Measurements from ENCODE around the gene PLCD1. TPM values are rescaled to one million over a fixed set of nuclear protein-coding genes. Genes with fewer than 3 reads are reported as not detected.

The PLCD1 gene
- total and polyA plus RNA-seq, 2 of the 8 experiments (the other 6 are each of a cell fraction or from before 2014, with no cell fraction given) = 15.3 to 19.2 TPM

DNA sequence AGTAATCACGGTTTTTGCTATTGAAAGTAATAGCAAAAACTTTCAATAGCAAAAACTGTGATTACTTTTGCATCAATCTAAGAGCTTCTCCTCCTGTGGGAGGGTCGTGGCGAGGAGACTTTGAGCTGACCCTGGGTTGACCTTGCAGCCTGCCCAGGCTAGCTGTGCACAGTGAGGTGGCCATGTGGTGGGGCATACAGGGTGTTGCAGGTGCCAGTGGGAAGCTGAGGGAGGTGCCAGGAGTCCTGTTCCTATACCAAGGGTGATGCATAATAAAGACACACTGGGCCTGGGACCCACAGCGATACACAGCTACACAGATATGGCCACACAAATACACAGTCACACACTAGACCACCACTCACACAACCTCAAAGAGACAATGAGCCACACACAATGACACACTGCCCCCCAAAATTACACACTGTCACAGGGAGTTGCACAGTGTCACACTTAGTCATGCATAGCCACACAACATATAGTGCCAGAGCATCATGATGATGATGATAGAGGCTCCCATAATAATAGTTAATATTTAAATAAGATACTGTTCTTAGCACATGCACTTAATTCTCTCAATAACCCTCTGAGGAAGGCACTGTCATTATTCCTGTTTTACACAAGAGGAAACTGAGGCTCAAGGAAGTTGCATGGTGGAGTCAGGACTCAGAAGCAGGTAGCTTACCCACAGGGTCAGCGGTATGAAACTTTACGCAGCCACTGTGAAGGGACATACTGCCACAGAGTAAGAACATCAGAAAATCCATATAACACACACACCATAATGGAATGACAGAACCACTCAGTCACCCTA lies 6.3 kb downstream of the PLCD1 start:
- no peak overlapping the region for H2BK15ac ChIP-seq (ENCODE audit: low read length)
- DNase-seq (ENCODE audit: low read depth in 1 of 2, low spot score in 2 of 2) (no peak), FAIRE-seq (no peak)
- H3K79me1 ChIP-seq (ENCODE audit: low read depth, low read length) = no peaks in the 10 kb centered on the region; the same call in 1 of the 2 replicates
- H3K4me1 ChIP-seq (replicated peaks in 1 of 4; ENCODE audit: control insufficient read depth in 3 of 4, insufficient read depth in 4 of 4, low read length in 3 of 4) = peaks cover 0 to 6% (median 2%) of the 10 kb centered on the region in 4 experiments; a peak in 4 of 7 replicates
- no peak overlapping the region for H3K4ac ChIP-seq (replicated peaks; ENCODE audit: insufficient read length, low read depth, low read length)
- no peaks in the 10 kb centered on the region for H3K9me3 ChIP-seq (ENCODE audit: insufficient read depth in 2 of 2, low read depth in 1 of 2, low read length in 1 of 2)
- H3K27ac ChIP-seq (ENCODE audit: low read depth, low read length) = no peak overlapping the region
- H3K79me2 ChIP-seq (ENCODE audit: control insufficient read depth in 1 of 2, insufficient read depth in 2 of 2, low read length in 2 of 2) = no peaks in the 10 kb centered on the region
- H3K23ac ChIP-seq (ENCODE audit: insufficient read length) = no peak overlapping the region
- no peak overlapping the region for H4K91ac ChIP-seq (replicated peaks; ENCODE audit: insufficient read length, low read length)
- CTCF ChIA-PET (ENCODE audit: partially characterized antibody) = interaction anchor here (1.3 to 4.3 kb wide), 4 partner anchors 14 to 56 kb away, joined by 4 to 54 read pairs (median 10); no protein-coding TSS in a partner anchor
- 78% methylated on average over 6 of the region's 6 CpGs; no CpG with 5 or more reads in 1 of the 2 experiments for WGBS, 2 experiments (ENCODE audit: extremely low coverage in 1 of 2, insufficient coverage in 1 of 2, insufficient read length in 1 of 2, insufficient replicate concordance in 2 of 2, low coverage in 1 of 2, low lambda C conversion rate in 2 of 2, missing lambda C conversion rate in 1 of 2)
- H3K56ac ChIP-seq (replicated peaks; ENCODE audit: insufficient read length, low read depth, low read length) = no peak overlapping the region
- H3K23me2 ChIP-seq (ENCODE audit: low read depth, low read length) = peaks cover 6% of the 10 kb centered on the region; the same call in 1 of the 2 replicates
- H2AFZ ChIP-seq (ENCODE audit: low read length) = no peak overlapping the region
- H3K4me3 ChIP-seq (ENCODE audit: extremely low read depth in 1 of 4, insufficient read depth in 2 of 4, low read depth in 3 of 4, low read length in 4 of 4) = peak overlapping the region in 2 of 4 experiments; percentile 63 to 77; a peak in 1 of 8 replicates
- POLR2A ChIA-PET (ENCODE audit: partially characterized antibody) = no interaction called here
- H2BK20ac ChIP-seq (ENCODE audit: low read length) = no peak overlapping the region
- H3K36me3 ChIP-seq (ENCODE audit: control insufficient read depth in 2 of 4, insufficient read depth in 4 of 4, low read length in 3 of 4) = no peaks in the 10 kb centered on the region
- H2BK12ac ChIP-seq (ENCODE audit: low read depth, low read length) = no peak overlapping the region
- no peak overlapping the region for H2BK120ac ChIP-seq (replicated peaks; ENCODE audit: low read depth, low read length)
- H3K4me2 ChIP-seq (ENCODE audit: insufficient read depth in 1 of 2, low read depth in 2 of 2, low read length in 2 of 2) = peak overlapping the region; percentile 80 to 94; a peak in 3 of 4 replicates
- no peak overlapping the region; the same call in 1 of the 2 replicates for H4K8ac ChIP-seq (ENCODE audit: extremely low read depth, insufficient read depth, low read length)
- no peak overlapping the region for H3K18ac ChIP-seq (ENCODE audit: extremely low read depth, low read length)
- 0 out of 2 replicates have a peak overlapping the region, but pooled peaks have one; percentile 5 for H2AK5ac ChIP-seq (ENCODE audit: low read depth, low read length)
- H3K14ac ChIP-seq (ENCODE audit: insufficient read length) = no peak overlapping the region
- H3K27me3 ChIP-seq (replicated peaks in 1 of 4; ENCODE audit: control insufficient read depth in 3 of 4, extremely low read depth in 1 of 4, insufficient read depth in 3 of 4, low read length in 3 of 4) = peaks cover 9 to 26% (median 23%) of the 10 kb centered on the region in 4 experiments
- no peak overlapping the region for H2BK5ac ChIP-seq (ENCODE audit: low read depth, low read length)
- no peak overlapping the region for H4K5ac ChIP-seq (ENCODE audit: insufficient read length, low read depth, low read length)
- no peak overlapping the region for H3K9ac ChIP-seq (replicated peaks in 1 of 4; ENCODE audit: extremely low read depth in 1 of 4, low read depth in 3 of 4, low read length in 3 of 4)
- H4K20me1 ChIP-seq (replicated peaks in 1 of 2; ENCODE audit: control insufficient read depth in 1 of 2, insufficient read depth in 2 of 2, low read length in 2 of 2) = peaks cover 8 to 16% of the 10 kb centered on the region in 2 experiments
- no peak for TF ChIP-seq SAP30 (IDR thresholded peaks at IDR 0.05; ENCODE audit: insufficient read depth, insufficient replicate concordance, low read length)
- no peak for TF ChIP-seq RXRA (IDR thresholded peaks at IDR 0.05; ENCODE audit: insufficient read depth, low read depth, low read length)
- no peak for TF ChIP-seq YY1 (IDR thresholded peaks at IDR 0.05; ENCODE audit: low read depth, low read length)
- no peak for TF ChIP-seq KDM5A (IDR thresholded peaks at IDR 0.05; ENCODE audit: low read length)
- no peak for TF ChIP-seq SP2 (IDR thresholded peaks at IDR 0.05; ENCODE audit: low read length)
- no peak for TF ChIP-seq POU5F1 (IDR thresholded peaks at IDR 0.05; ENCODE audit: low read depth, low read length)
- TF ChIP-seq BCL11A (IDR thresholded peaks at IDR 0.05; ENCODE audit: low read depth in 2 of 2, low read length in 2 of 2) = no peak
- no peak for TF ChIP-seq GTF2F1 (IDR thresholded peaks at IDR 0.05; ENCODE audit: borderline replicate concordance, low read depth, low read length)
- TF ChIP-seq SIX5 (IDR thresholded peaks at IDR 0.05; ENCODE audit: low read depth, low read length) = no peak
- TF ChIP-seq, protein P1, sequence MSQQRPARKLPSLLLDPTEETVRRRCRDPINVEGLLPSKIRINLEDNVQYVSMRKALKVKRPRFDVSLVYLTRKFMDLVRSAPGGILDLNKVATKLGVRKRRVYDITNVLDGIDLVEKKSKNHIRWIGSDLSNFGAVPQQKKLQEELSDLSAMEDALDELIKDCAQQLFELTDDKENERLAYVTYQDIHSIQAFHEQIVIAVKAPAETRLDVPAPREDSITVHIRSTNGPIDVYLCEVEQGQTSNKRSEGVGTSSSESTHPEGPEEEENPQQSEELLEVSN (IDR thresholded peaks at IDR 0.05) = no peak
- no peak for TF ChIP-seq SUZ12 (IDR thresholded peaks at IDR 0.05; ENCODE audit: low read length)
